ENCODE data around the gene SIK3. TPM values are rescaled to one million over a fixed set of nuclear protein-coding genes. Genes with fewer than 3 reads are reported as not detected.

Gene SIK3
- total RNA-seq, 1 donor from 2014 or later = 32.9 TPM

GRCh38 chr11:116862185-116862584 is 236.0 kb downstream of the SIK3 start:
- Histone ChIP-seq H3K36me3 (peaks cover 100% of the 10 kb centered on the region), H3K9me3 (no peaks in the 10 kb centered on the region), H3K27ac (no peak overlapping the region), H3K27me3 (ENCODE audit: low read depth) (no peaks in the 10 kb centered on the region), H3K4me3 (no peak overlapping the region), H3K4me1 (no peaks in the 10 kb centered on the region)
- ATAC-seq (no peak), DNase-seq (no peak)
- intact Hi-C loops (cut with DNase I) = no loop called here
- no peak for TF ChIP-seq CTCF (IDR thresholded peaks at IDR 0.05)

GRCh38 chr11:116861539-116861938 is 236.7 kb downstream of the SIK3 start:
- intact Hi-C loops (cut with DNase I) = no loop called here
- Histone ChIP-seq H3K27me3 (ENCODE audit: low read depth) (no peaks in the 10 kb centered on the region), H3K9me3 (no peaks in the 10 kb centered on the region), H3K27ac (no peak overlapping the region), H3K4me1 (no peaks in the 10 kb centered on the region), H3K36me3 (peaks cover 99% of the 10 kb centered on the region), H3K4me3 (no peak overlapping the region)
- no peak for TF ChIP-seq CTCF (IDR thresholded peaks at IDR 0.05)
- no peak for DNase-seq
- no peak for ATAC-seq

- H3K4me3 ChIP-seq = no peak overlapping the region
- H3K4me1 ChIP-seq = no peaks in the 10 kb centered on the region
- H3K36me3 ChIP-seq = peaks cover 91% of the 10 kb centered on the region
- no peak for DNase-seq
- no peaks in the 10 kb centered on the region for H3K27me3 ChIP-seq (ENCODE audit: low read depth)
- no peak overlapping the region for H3K27ac ChIP-seq
- ATAC-seq = no peak
- no peak for TF ChIP-seq CTCF (IDR thresholded peaks at IDR 0.05)
- H3K9me3 ChIP-seq = no peaks in the 10 kb centered on the region
- intact Hi-C loops (cut with DNase I) = no loop called here
Measured at GRCh38 chr11:116860303-116860702, 237.9 kb downstream of the SIK3 start.

GRCh38 chr11:116859175-116859574 is 239.1 kb downstream of the SIK3 start:
- ATAC-seq (no peak), DNase-seq (no peak)
- no peaks in the 10 kb centered on the region for H3K27me3 ChIP-seq (ENCODE audit: low read depth)
- TF ChIP-seq CTCF (IDR thresholded peaks at IDR 0.05) = no peak
- intact Hi-C loops (cut with DNase I) = no loop called here
- H3K27ac ChIP-seq = no peak overlapping the region
- peaks cover 80% of the 10 kb centered on the region for H3K36me3 ChIP-seq
- peaks cover 3% of the 10 kb centered on the region for H3K4me1 ChIP-seq
- no peaks in the 10 kb centered on the region for H3K9me3 ChIP-seq
- no peak overlapping the region for H3K4me3 ChIP-seq

GRCh38 chr11:116857936-116858335 is 240.3 kb downstream of the SIK3 start:
- DNase-seq (no peak), ATAC-seq (no peak)
- H3K36me3 ChIP-seq = peaks cover 68% of the 10 kb centered on the region
- TF ChIP-seq CTCF (IDR thresholded peaks at IDR 0.05) = no peak
- no peak overlapping the region for H3K4me3 ChIP-seq
- no peak overlapping the region for H3K27ac ChIP-seq
- H3K4me1 ChIP-seq = peaks cover 16% of the 10 kb centered on the region
- H3K27me3 ChIP-seq (ENCODE audit: low read depth) = no peaks in the 10 kb centered on the region
- intact Hi-C loops (cut with DNase I) = no loop called here
- no peaks in the 10 kb centered on the region for H3K9me3 ChIP-seq

- Histone ChIP-seq H3K27me3 (ENCODE audit: low read depth) (no peaks in the 10 kb centered on the region), H3K27ac (no peak overlapping the region), H3K4me3 (no peak overlapping the region), H3K4me1 (peaks cover 22% of the 10 kb centered on the region), H3K36me3 (peaks cover 62% of the 10 kb centered on the region), H3K9me3 (no peaks in the 10 kb centered on the region)
- DNase-seq (no peak), ATAC-seq (no peak)
- TF ChIP-seq CTCF (IDR thresholded peaks at IDR 0.05) = no peak
- intact Hi-C loops (cut with DNase I) = no loop called here
Measured at GRCh38 chr11:116857316-116857715, 240.9 kb downstream of the SIK3 start.

Data from lower lobe of right lung (tissue), 2 donors.